Suprapubic skin (tissue), 4 donors: ENCODE results near the gene POU2AF3. TPM values are rescaled to one million over a fixed set of nuclear protein-coding genes. Genes with fewer than 3 reads are reported as not detected.
A peak's percentile ranks its signal among the peaks of the same experiment; 100 is the strongest.

Source experiments
- DNase-seq, 2 donors: peaks; one replicate each; pipeline ENCODE4 v3.0.0-alpha.2; 2019; ENCODE audit warnings: low spot score in 2 of 2
- H3K27ac ChIP-seq: fragments of 200-600 bp; sonication (generic); one replicate; pipeline ENCODE4 v1.5.1; 2019
- H3K27me3 ChIP-seq: fragments of 200-600 bp; sonication (generic); one replicate; pipeline ENCODE4 v1.5.1; 2019
- H3K36me3 ChIP-seq: fragments of 200-600 bp; sonication (generic); one replicate; pipeline ENCODE4 v1.5.1; 2019
- H3K4me1 ChIP-seq: fragments of 200-600 bp; sonication (generic); one replicate; pipeline ENCODE4 v1.5.1; 2019
- H3K4me3 ChIP-seq: fragments of 200-600 bp; sonication (generic); one replicate; pipeline ENCODE4 v1.5.1; 2019; ENCODE audit warnings: mild to moderate bottlenecking
- H3K9me3 ChIP-seq: fragments of 200-600 bp; sonication (generic); one replicate; pipeline ENCODE4 v1.5.1; 2019
- EP300 ChIP-seq: sonication (generic); formaldehyde crosslinking; IDR thresholded peaks from one replicate; pipeline ENCODE4 v1.6.1; 2017; ENCODE audit warnings: antibody characterized with exemption
- POLR2A ChIP-seq, 2 donors: fragments of 450-650 bp; IDR thresholded peaks; one replicate each; pipeline ENCODE4 v1.6.1; 2017; ENCODE audit warnings: antibody characterized with exemption in 2 of 2, mild to moderate bottlenecking in 2 of 2, moderate library complexity in 2 of 2
- POLR2AphosphoS5 ChIP-seq, 3 donors: sonication (generic); formaldehyde crosslinking; IDR thresholded peaks; one replicate each; pipeline ENCODE4 v1.6.1; 2017; ENCODE audit warnings: antibody characterized with exemption in 3 of 3
- WGBS: methylation state at CpG from one replicate; pipeline ENCODE4 v1.1.5; 2018; 5-methylcytosine and 5-hydroxymethylcytosine counted together
- total RNA-seq, 4 donors: library from RNA; depleted of rRNA; stranded (reverse); fragments of >200 nt; gene quantifications; one replicate each; pipeline ENCODE4 v1.1.0, GENCODE V29; 2016
- TF ChIP-seq, protein P1 (sequence below), 2 donors: fragments of 200-600 bp in 1 of 2; fragments of 450-650 bp in 1 of 2; sonication (generic) in 1 of 2; IDR thresholded peaks; one replicate each; pipeline ENCODE4 v1.5.1; 2016 to 2019; ENCODE audit warnings: antibody characterized with exemption in 2 of 2, mild to moderate bottlenecking in 1 of 2, moderate library complexity in 1 of 2

The POU2AF3 gene
- total RNA-seq, 4 donors from 2014 or later = 0.89 TPM; not detected in 3

DNA sequence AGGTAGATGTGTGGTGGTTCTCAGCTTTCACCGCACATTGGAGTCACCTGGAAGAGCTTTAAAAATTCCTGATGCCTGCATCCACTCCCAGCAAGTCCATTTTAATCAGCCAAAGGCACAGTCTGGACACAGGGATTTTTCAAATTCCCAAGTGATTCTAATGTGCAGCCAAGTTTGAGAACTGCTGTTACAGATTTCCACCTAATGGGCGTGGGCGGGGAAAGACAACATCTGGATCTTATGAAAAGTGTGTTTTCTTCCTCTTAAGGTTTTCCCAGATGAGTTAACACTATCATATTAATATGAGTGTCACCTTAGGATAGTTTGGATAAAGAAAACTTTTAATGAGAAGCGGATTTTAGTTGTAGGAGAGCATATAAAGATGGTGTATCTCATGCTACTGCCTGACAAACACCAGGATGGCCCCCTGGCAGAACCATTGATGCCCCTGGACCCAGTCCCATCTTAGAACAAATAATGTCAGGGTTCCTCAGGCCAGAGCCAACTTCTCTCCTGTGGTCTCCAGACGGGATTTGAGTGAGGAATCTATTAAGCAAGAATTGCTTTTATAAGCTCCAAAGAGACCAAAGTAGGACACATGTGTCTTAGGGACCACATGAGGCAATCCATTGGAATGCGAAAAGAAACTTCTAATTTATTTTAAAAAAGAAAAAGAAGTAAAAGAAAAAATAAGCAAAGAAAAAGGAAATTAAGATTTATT lies 48.8 kb downstream of the POU2AF3 start:
- H3K27me3 ChIP-seq = no peaks in the 10 kb centered on the region
- H3K36me3 ChIP-seq = no peaks in the 10 kb centered on the region
- H3K27ac ChIP-seq = peak overlapping the region; percentile 69
- WGBS = 61% methylated on average over 6 of the region's 6 CpGs
- H3K4me1 ChIP-seq = no peaks in the 10 kb centered on the region
- DNase-seq = no peak
- TF ChIP-seq POLR2A (IDR thresholded peaks at IDR 0.05) (no peak), EP300 (no peak)
- TF ChIP-seq, protein P1, sequence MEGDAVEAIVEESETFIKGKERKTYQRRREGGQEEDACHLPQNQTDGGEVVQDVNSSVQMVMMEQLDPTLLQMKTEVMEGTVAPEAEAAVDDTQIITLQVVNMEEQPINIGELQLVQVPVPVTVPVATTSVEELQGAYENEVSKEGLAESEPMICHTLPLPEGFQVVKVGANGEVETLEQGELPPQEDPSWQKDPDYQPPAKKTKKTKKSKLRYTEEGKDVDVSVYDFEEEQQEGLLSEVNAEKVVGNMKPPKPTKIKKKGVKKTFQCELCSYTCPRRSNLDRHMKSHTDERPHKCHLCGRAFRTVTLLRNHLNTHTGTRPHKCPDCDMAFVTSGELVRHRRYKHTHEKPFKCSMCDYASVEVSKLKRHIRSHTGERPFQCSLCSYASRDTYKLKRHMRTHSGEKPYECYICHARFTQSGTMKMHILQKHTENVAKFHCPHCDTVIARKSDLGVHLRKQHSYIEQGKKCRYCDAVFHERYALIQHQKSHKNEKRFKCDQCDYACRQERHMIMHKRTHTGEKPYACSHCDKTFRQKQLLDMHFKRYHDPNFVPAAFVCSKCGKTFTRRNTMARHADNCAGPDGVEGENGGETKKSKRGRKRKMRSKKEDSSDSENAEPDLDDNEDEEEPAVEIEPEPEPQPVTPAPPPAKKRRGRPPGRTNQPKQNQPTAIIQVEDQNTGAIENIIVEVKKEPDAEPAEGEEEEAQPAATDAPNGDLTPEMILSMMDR (IDR thresholded peaks at IDR 0.05) = no peak
- H3K4me3 ChIP-seq = no peak overlapping the region
- H3K9me3 ChIP-seq = no peaks in the 10 kb centered on the region

GRCh38 chr11:111347723-111348115 lies 49.4 kb downstream of the POU2AF3 start:
- DNase-seq = no peak
- H3K27me3 ChIP-seq = no peaks in the 10 kb centered on the region

DNA sequence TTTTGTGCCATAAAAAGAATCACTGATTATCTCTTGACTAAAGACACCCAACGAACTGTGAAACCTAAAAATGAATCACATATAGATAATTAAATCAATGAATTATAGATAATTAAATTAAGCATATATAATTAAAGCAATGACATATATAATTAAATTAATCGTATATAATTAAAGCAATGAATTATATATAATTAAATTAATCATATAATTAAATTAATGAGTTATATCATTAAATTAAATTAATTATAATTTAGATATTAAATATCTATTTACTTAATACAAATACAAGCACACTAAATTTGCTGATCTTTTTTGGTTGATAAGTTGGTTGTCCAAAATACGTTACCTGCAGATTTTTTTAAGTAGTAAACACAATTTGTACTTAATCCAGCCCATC lies 49.8 kb downstream of the POU2AF3 start:
- H3K36me3 ChIP-seq = no peaks in the 10 kb centered on the region
- H3K9me3 ChIP-seq = no peaks in the 10 kb centered on the region
- no peaks in the 10 kb centered on the region for H3K27me3 ChIP-seq
- no peak overlapping the region for H3K27ac ChIP-seq
- TF ChIP-seq, protein P1 (IDR thresholded peaks at IDR 0.05) = no peak
- TF ChIP-seq EP300 (no peak), POLR2A (IDR thresholded peaks at IDR 0.05) (no peak), POLR2AphosphoS5 (IDR thresholded peaks at IDR 0.05) (no peak)
- 82% methylated on average over 3 of the region's 3 CpGs for WGBS
- DNase-seq = no peak
- no peak overlapping the region for H3K4me3 ChIP-seq
- H3K4me1 ChIP-seq = peaks cover 1% of the 10 kb centered on the region

More at GRCh38 chr11:111347723-111348115, 49.4 kb downstream of the POU2AF3 start:
- 73% methylated on average over 3 of the region's 3 CpGs for WGBS
- Histone ChIP-seq H3K4me1 (no peaks in the 10 kb centered on the region), H3K36me3 (no peaks in the 10 kb centered on the region), H3K9me3 (no peaks in the 10 kb centered on the region), H3K4me3 (no peak overlapping the region), H3K27ac (peak overlapping the region; percentile 69)
- TF ChIP-seq EP300 = no peak
- TF ChIP-seq, protein P1 (IDR thresholded peaks at IDR 0.05) = no peak
- no peak for TF ChIP-seq POLR2AphosphoS5 (IDR thresholded peaks at IDR 0.05)

DNA sequence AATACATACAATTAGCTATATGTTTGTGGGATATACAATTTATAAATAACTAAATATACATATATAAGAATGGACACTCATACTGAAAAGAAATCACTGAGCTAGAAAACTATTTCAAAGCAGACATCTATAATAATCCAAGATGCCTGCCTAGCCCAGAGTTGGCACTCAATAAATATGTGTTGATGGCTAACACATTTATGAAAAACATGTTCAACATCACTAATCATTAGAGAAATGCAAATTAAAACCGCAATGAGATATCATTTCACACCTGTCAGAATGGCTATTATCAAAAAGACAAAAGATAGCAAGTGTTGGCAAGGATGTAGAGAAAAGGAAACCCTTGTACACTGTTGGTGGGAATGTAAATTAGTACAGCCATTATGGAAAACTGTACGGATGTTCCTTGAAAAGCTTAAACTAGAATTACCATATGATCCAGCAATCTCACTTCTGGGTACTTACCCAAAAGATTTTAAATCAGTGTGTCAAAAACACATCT lies 50.9 kb downstream of the POU2AF3 start:
- Histone ChIP-seq H3K36me3 (no peaks in the 10 kb centered on the region), H3K27ac (no peak overlapping the region), H3K9me3 (no peaks in the 10 kb centered on the region), H3K4me3 (no peak overlapping the region), H3K27me3 (no peaks in the 10 kb centered on the region), H3K4me1 (peaks cover 6% of the 10 kb centered on the region)
- DNase-seq = no peak
- 77% methylated on average over 2 of the region's 2 CpGs for WGBS
- no peak for TF ChIP-seq POLR2A (IDR thresholded peaks at IDR 0.05)
- TF ChIP-seq, protein P1 (IDR thresholded peaks at IDR 0.05) = no peak
- no peak for TF ChIP-seq EP300
- TF ChIP-seq POLR2AphosphoS5 (IDR thresholded peaks at IDR 0.05) = no peak

- DNase-seq = no peak
- no peaks in the 10 kb centered on the region for H3K9me3 ChIP-seq
- TF ChIP-seq POLR2AphosphoS5 (IDR thresholded peaks at IDR 0.05) (no peak), POLR2A (IDR thresholded peaks at IDR 0.05) (no peak), EP300 (no peak)
- TF ChIP-seq, protein P1 (IDR thresholded peaks at IDR 0.05) = no peak
- no peaks in the 10 kb centered on the region for H3K27me3 ChIP-seq
- no peaks in the 10 kb centered on the region for H3K36me3 ChIP-seq
- H3K27ac ChIP-seq = no peak overlapping the region
- H3K4me3 ChIP-seq = no peak overlapping the region
- peaks cover 6% of the 10 kb centered on the region for H3K4me1 ChIP-seq
- 52% methylated on average over 1 of the region's 1 CpG for WGBS
Observed at GRCh38 chr11:111350811-111351210, 52.5 kb downstream of the POU2AF3 start.
